HepG2 (cell line): ENCODE measurements around the gene WSB1. TPM values are rescaled to one million over a fixed set of nuclear protein-coding genes. Genes with fewer than 3 reads are reported as not detected.

Experiments
- ATAC-seq: fragments of 200-7000 bp; cut with Tn5 transposase; 3 replicates; pipeline ENCODE4 v1.9.1; 2020; ENCODE audit warnings: mild to moderate bottlenecking, moderate library complexity
- BruUV-seq: library from RNA; stranded (reverse); fragments of 400-500 nt; replicated peaks from 2 replicates; lab custom pipeline; 2021; lab: Mats Ljungman, UMichigan
- CTCF ChIA-PET: fragments of 300-600 bp; formaldehyde crosslinking; extraction: SDS; loops from one replicate; lab custom pipeline; 2021; ENCODE audit warnings: low total read pairs, inconsistent platforms, low intra/inter-chr PET ratio; lab: Yijun Ruan, JAX
- POLR2A ChIA-PET: fragments of 350-600 bp; sonication (Branson Sonifier 250); formaldehyde crosslinking; loops from one replicate; lab custom pipeline; 2020; ENCODE audit warnings: antibody characterized with exemption, inconsistent platforms; lab: Yijun Ruan, JAX
- DNase-seq: peaks from one replicate; pipeline ENCODE4 v3.0.0-alpha.2; 2015; ENCODE audit warnings: low spot score
- FAIRE-seq: peaks from 3 replicates; lab custom pipeline; 2011; peaks lifted over from hg19 to GRCh38; lab: Jason Lieb, UNC
- H2AFZ ChIP-seq: one replicate; pipeline ENCODE4 v1.6.1; 2011; ENCODE audit warnings: low read length, inconsistent platforms
- H3K27ac ChIP-seq: fragments of 300-600 bp; 3 replicates; pipeline ENCODE4 v1.8.0; 2011; ENCODE audit warnings: mixed run types, mild to moderate bottlenecking, mixed read lengths, low read length, inconsistent platforms; ENCODE audit not compliant: insufficient read depth; ENCODE audit errors: extremely low read length
- H3K27me3 ChIP-seq, 2 experiments: fragments of 200-600 bp in 1 of 2; 2 replicates in 1 of 2; 3 replicates in 1 of 2; pipeline versions ENCODE4 v1.6.0 to v1.8.0; 2011; ENCODE audit warnings: low read length in 2 of 2, mild to moderate bottlenecking in 2 of 2, moderate library complexity in 2 of 2, inconsistent platforms in 1 of 2; ENCODE audit not compliant: insufficient read depth in 2 of 2, control insufficient read depth in 1 of 2
- H3K36me3 ChIP-seq, 2 experiments: fragments of 200-600 bp in 1 of 2; replicated peaks in 1 of 2; 2 replicates in 1 of 2; 3 replicates in 1 of 2; pipeline versions ENCODE4 v1.5.1 to v1.8.0; 2011; ENCODE audit warnings: low read length in 2 of 2, inconsistent platforms in 1 of 2; ENCODE audit not compliant: insufficient read depth in 2 of 2, control insufficient read depth in 1 of 2
- H3K4me1 ChIP-seq: 2 replicates; pipeline ENCODE4 v1.5.1; 2012; ENCODE audit warnings: low read length, inconsistent platforms; ENCODE audit not compliant: insufficient read depth
- H3K4me2 ChIP-seq: 2 replicates; pipeline ENCODE4 v1.6.0; 2011; ENCODE audit warnings: low read depth, low read length, inconsistent platforms
- H3K4me3 ChIP-seq, 3 experiments: fragments of 200-600 bp in 1 of 3; sonication (generic), shearing (Covaris generic) in 1 of 3; replicated peaks in 1 of 3; 2 replicates each; pipeline ENCODE4 v1.5.1; 2011 to 2016; ENCODE audit warnings: low read length in 3 of 3, inconsistent platforms in 2 of 3, low read depth in 2 of 3, mild to moderate bottlenecking in 2 of 3, control low read depth in 1 of 3, mixed read lengths in 1 of 3; ENCODE audit not compliant: insufficient read depth in 1 of 3
- H3K79me2 ChIP-seq: one replicate; pipeline ENCODE4 v1.6.1; 2011; ENCODE audit warnings: low read length, inconsistent platforms; ENCODE audit not compliant: insufficient read depth
- H3K9ac ChIP-seq: 2 replicates; pipeline ENCODE4 v1.6.0; 2011; ENCODE audit warnings: mild to moderate bottlenecking, low read depth, low read length, inconsistent platforms; ENCODE audit not compliant: insufficient read depth
- H3K9me3 ChIP-seq: 2 replicates; pipeline ENCODE4 v1.5.1; 2012; ENCODE audit warnings: mild to moderate bottlenecking, low read length
- H4K20me1 ChIP-seq: 2 replicates; pipeline ENCODE4 v1.6.0; 2011; ENCODE audit warnings: inconsistent platforms, mild to moderate bottlenecking, low read length, moderate library complexity; ENCODE audit not compliant: insufficient read depth
- FOXM1 ChIP-seq: sonication (generic); formaldehyde crosslinking; IDR thresholded peaks from 2 replicates; pipeline ENCODE4 v1.5.0; 2020; ENCODE audit warnings: missing genetic modification reagents
- HNF1A ChIP-seq, 2 experiments: sonication (generic) in 1 of 2; formaldehyde crosslinking in 1 of 2; IDR thresholded peaks; 2 replicates each; pipeline versions ENCODE4 v1.4.0 to v1.6.1; 2016 to 2020; ENCODE audit warnings: borderline replicate concordance in 1 of 2, low read depth in 1 of 2, mild to moderate bottlenecking in 1 of 2, missing genetic modification reagents in 1 of 2
- SKIL ChIP-seq: sonication (generic); formaldehyde crosslinking; IDR thresholded peaks from 2 replicates; pipeline ENCODE4 v1.8.0; 2022; ENCODE audit warnings: missing genetic modification reagents, mild to moderate bottlenecking, moderate library complexity, borderline replicate concordance
- TGIF2 ChIP-seq: IDR thresholded peaks from 2 replicates; pipeline ENCODE4 v1.6.1; 2016; ENCODE audit warnings: control low read depth, missing compliant biosample characterization
- TMF1 ChIP-seq: sonication (generic); formaldehyde crosslinking; IDR thresholded peaks from 2 replicates; pipeline ENCODE4 v1.8.1; 2022; ENCODE audit warnings: low read depth, missing genetic modification reagents
- ZNF777 ChIP-seq: sonication (generic); formaldehyde crosslinking; IDR thresholded peaks from 2 replicates; pipeline ENCODE4 v1.4.0; 2020; ENCODE audit warnings: missing genetic modification reagents
- WGBS: methylation state at CpG from one replicate; pipeline ENCODE4 v1.1.6; 2017; ENCODE audit warnings: low lambda C conversion rate; 5-methylcytosine and 5-hydroxymethylcytosine counted together
- in situ Hi-C: cut with HindIII; loops from 2 replicates; pipeline ENCODE4 v1.10.0; 2017; ENCODE audit warnings: low pct_unique_long_range_greater_than_20kb; ENCODE audit not compliant: extremely low pct_ligation_motif_present
- intact Hi-C: fragments of 100-400 bp; cut with micrococcal nuclease; formaldehyde crosslinking; loops from one replicate; pipeline ENCODE4 v1.10.0; 2022; ENCODE audit not compliant: unreplicated experiment
- polyA plus RNA-seq, 8 experiments: library from polyadenylated mRNA; depleted of rRNA in 3 of 8; stranded (reverse) in 7 of 8; unstranded in 1 of 8; fragments of >200 nt; fragmentation: Illumina TruSeq in 4 of 8; extraction: Trizol in 4 of 8; gene quantifications; 2 replicates each; pipeline versions ENCODE4 v1.2.1 to v1.2.3, GENCODE V29; 2011 to 2016; ENCODE audit warnings: low read depth in 4 of 8, missing spikeins in 1 of 8, mixed read lengths in 1 of 8; ENCODE audit not compliant: insufficient read depth in 1 of 8
- total RNA-seq, 5 experiments: library from RNA; depleted of rRNA; stranded (reverse); fragments of >200 nt; fragmentation: Illumina TruSeq; extraction: Trizol; gene quantifications; 2 replicates each; pipeline ENCODE4 v1.2.3, GENCODE V29; 2016; ENCODE audit warnings: low read depth in 1 of 5

WSB1 gene
- total and polyA plus RNA-seq, 2 of the 13 experiments (the other 11 are each of a cell fraction or from before 2014, with no cell fraction given), result 81.3 to 294 TPM

GRCh38 chr17:27324771-27325339 lies 30.9 kb downstream of the WSB1 start:
- CTCF ChIA-PET, result no interaction called here
- intact Hi-C loops (no loop called here), in situ Hi-C loops (no loop called here)
- Histone ChIP-seq H3K4me2 (no peak overlapping the region), H3K27me3 (no peaks in the 10 kb centered on the region), H3K79me2 (no peaks in the 10 kb centered on the region), H3K4me1 (peaks cover 68% of the 10 kb centered on the region), H2AFZ (no peak overlapping the region), H3K9me3 (no peaks in the 10 kb centered on the region), H3K27ac (no peak overlapping the region), H3K9ac (no peak overlapping the region), H3K4me3 (no peak overlapping the region), H3K36me3 (no peaks in the 10 kb centered on the region), H4K20me1 (no peaks in the 10 kb centered on the region)
- no TSS peak for BruUV-seq
- FAIRE-seq (no peak), ATAC-seq (no peak), DNase-seq (no peak)
- POLR2A ChIA-PET, result no interaction called here
- no peak for TF ChIP-seq TGIF2 (CRISPR knock-in tag)
- TF ChIP-seq SKIL (CRISPR knock-in tag), result no peak
- no peak for TF ChIP-seq FOXM1
- 80% methylated on average over 3 of the region's 5 CpGs for WGBS

GRCh38 chr17:27326051-27326450 lies 32.1 kb downstream of the WSB1 start:
- 54% methylated on average over 2 of the region's 2 CpGs for WGBS
- no peak for FAIRE-seq
- no peak for DNase-seq
- no peaks in the 10 kb centered on the region for H3K36me3 ChIP-seq
- H3K4me3 ChIP-seq, result no peak overlapping the region
- peaks cover 76% of the 10 kb centered on the region for H3K4me1 ChIP-seq
- intact Hi-C loops (no loop called here), in situ Hi-C loops (no loop called here)
- H3K9ac ChIP-seq, result no peak overlapping the region
- CTCF ChIA-PET, result no interaction called here
- no peak overlapping the region for H3K27ac ChIP-seq
- no peaks in the 10 kb centered on the region for H3K9me3 ChIP-seq
- H4K20me1 ChIP-seq, result no peaks in the 10 kb centered on the region
- no peaks in the 10 kb centered on the region for H3K27me3 ChIP-seq
- H3K79me2 ChIP-seq, result no peaks in the 10 kb centered on the region
- H3K4me2 ChIP-seq, result no peak overlapping the region
- no peak overlapping the region for H2AFZ ChIP-seq
- ATAC-seq, result no peak
- BruUV-seq, result no TSS peak
- TF ChIP-seq ZNF777 (CRISPR knock-in tag) (no peak), HNF1A (IDR thresholded peaks at IDR 0.05; ENCODE audit: low read depth) (no peak), HNF1A (CRISPR knock-in tag; IDR thresholded peaks at IDR 0.05; ENCODE audit: borderline replicate concordance) (no peak), TMF1 (no peak)
- POLR2A ChIA-PET, result interaction anchor here (1.8 kb wide), 1 partner anchor 32 kb away, joined by 10 read pairs; the partner anchor contains the start of gene WSB1
